ENCODE results near the gene SNED1. TPM values are rescaled to one million over a fixed set of nuclear protein-coding genes. Genes with fewer than 3 reads are reported as not detected.

The SNED1 gene
- total RNA-seq, 4 donors from 2014 or later, result 18.5 to 87.1 (median 21.9) TPM

DNA sequence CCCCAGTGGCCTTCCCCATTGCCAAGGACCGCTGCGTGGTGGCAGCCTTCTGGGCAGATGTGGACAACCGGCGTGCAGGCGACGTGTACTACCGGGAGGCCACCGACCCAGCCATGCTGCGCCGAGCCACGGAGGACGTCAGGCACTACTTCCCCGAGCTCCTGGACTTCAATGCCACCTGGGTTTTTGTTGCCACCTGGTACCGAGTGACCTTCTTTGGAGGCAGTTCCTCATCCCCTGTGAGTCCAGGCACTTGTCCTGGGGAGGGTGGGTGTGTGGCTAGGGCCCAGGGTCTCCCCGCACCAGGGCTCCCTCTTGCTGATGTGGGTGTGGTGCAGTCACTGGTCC lies 31.9 kb downstream of the SNED1 start:
- intact Hi-C loops (cut with DNase I; ENCODE audit: low total_unique reads), result no loop called here
- Histone ChIP-seq H3K27ac (no peak overlapping the region), H3K36me3 (no peaks in the 10 kb centered on the region), H3K27me3 (no peaks in the 10 kb centered on the region), H3K4me1 (no peaks in the 10 kb centered on the region), H3K4me3 (no peak overlapping the region), H3K9me3 (peaks cover 0 to 10% of the 10 kb centered on the region in 2 donors)
- TF ChIP-seq, protein P1, sequence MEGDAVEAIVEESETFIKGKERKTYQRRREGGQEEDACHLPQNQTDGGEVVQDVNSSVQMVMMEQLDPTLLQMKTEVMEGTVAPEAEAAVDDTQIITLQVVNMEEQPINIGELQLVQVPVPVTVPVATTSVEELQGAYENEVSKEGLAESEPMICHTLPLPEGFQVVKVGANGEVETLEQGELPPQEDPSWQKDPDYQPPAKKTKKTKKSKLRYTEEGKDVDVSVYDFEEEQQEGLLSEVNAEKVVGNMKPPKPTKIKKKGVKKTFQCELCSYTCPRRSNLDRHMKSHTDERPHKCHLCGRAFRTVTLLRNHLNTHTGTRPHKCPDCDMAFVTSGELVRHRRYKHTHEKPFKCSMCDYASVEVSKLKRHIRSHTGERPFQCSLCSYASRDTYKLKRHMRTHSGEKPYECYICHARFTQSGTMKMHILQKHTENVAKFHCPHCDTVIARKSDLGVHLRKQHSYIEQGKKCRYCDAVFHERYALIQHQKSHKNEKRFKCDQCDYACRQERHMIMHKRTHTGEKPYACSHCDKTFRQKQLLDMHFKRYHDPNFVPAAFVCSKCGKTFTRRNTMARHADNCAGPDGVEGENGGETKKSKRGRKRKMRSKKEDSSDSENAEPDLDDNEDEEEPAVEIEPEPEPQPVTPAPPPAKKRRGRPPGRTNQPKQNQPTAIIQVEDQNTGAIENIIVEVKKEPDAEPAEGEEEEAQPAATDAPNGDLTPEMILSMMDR (IDR thresholded peaks at IDR 0.05), result no peak
- no peak for TF ChIP-seq POLR2A (IDR thresholded peaks at IDR 0.05)
- no peak for DNase-seq

GRCh38 chr2:241030883-241031282 lies 32.5 kb downstream of the SNED1 start:
- Histone ChIP-seq H3K4me3 (no peak overlapping the region), H3K36me3 (no peaks in the 10 kb centered on the region), H3K4me1 (no peaks in the 10 kb centered on the region), H3K27me3 (no peaks in the 10 kb centered on the region), H3K27ac (no peak overlapping the region), H3K9me3 (peaks cover 0 to 5% of the 10 kb centered on the region in 2 donors)
- no peak for TF ChIP-seq POLR2A (IDR thresholded peaks at IDR 0.05)
- TF ChIP-seq, protein P1 (IDR thresholded peaks at IDR 0.05), result no peak
- DNase-seq, result no peak
- intact Hi-C loops (cut with DNase I; ENCODE audit: low total_unique reads), result no loop called here

DNA sequence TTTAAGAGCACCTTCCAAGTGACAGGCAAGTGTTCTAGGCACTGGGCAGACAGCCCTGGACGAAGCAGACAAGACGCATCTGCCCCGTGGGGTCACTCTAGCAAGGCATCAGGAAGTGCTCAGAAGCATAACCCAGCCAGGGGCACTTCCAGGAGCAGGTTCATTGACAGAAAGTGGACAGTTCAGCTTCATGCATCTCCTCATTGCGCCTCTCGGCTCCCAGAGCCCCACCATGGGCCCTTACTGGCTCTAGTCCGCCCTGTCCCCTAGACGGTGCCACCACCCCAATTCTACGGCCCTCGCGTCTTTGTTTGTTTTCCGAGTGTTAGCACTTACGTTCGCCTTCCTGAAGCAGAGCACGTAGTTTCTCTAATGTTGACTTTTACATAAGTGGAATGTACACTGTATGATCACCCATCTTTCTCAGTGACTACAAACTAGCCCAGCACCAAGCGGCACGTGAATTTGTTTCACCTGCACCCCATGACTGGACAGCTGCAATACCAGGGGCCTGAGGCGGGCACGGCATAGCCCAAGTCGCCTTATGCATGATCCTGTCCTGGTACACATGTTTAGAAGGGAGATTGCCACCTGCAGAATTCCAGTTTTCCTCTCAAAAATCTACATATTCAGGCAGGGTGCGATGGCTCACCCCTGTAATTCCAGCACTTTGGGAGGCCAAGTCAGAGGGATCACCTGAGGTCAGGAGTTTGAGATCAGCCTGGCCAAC lies 33.2 kb downstream of the SNED1 start:
- intact Hi-C loops (cut with DNase I; ENCODE audit: low total_unique reads), result no loop called here
- TF ChIP-seq, protein P1 (IDR thresholded peaks at IDR 0.05), result no peak
- TF ChIP-seq POLR2A (IDR thresholded peaks at IDR 0.05), result no peak
- Histone ChIP-seq H3K36me3 (no peaks in the 10 kb centered on the region), H3K27me3 (no peaks in the 10 kb centered on the region), H3K4me3 (no peak overlapping the region), H3K9me3 (no peaks in the 10 kb centered on the region), H3K4me1 (no peaks in the 10 kb centered on the region), H3K27ac (no peak overlapping the region)
- no peak for DNase-seq

DNA sequence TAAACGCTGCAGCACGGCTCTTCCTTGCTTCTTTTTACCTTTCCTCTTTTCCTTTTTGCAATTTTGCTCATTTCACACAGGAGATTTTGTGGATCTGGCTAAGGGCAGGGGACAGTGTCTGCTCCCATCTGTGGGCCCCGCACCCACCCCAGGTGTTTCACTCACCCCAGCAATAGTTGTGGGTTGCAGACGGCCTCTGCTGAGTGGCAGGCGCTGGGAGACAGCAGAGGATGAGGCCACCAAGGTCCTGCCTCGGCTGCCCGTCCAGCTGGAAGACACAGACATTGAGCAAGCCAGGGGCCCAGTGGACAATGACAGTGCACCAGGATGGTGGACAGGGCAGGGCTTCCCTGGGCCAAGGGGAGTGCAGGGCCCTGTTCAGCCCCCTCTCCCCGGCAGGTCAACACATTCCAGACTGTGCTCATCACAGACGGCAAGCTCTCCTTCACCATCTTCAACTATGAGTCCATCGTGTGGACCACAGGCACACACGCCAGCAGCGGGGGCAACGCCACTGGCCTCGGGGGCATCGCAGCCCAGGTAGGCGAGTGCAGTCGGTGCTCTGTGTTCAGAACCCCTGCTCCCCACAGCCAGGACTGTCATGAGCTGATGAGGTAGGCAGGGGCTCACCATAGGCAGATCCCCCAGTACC lies 35.0 kb downstream of the SNED1 start:
- Histone ChIP-seq H3K27me3 (no peaks in the 10 kb centered on the region), H3K9me3 (no peaks in the 10 kb centered on the region), H3K4me3 (no peak overlapping the region), H3K36me3 (no peaks in the 10 kb centered on the region), H3K27ac (no peak overlapping the region), H3K4me1 (no peaks in the 10 kb centered on the region)
- TF ChIP-seq, protein P1 (IDR thresholded peaks at IDR 0.05), result no peak
- no peak for TF ChIP-seq POLR2A (IDR thresholded peaks at IDR 0.05)
- no peak for DNase-seq
- intact Hi-C loops (cut with DNase I; ENCODE audit: low total_unique reads), result no loop called here

DNA sequence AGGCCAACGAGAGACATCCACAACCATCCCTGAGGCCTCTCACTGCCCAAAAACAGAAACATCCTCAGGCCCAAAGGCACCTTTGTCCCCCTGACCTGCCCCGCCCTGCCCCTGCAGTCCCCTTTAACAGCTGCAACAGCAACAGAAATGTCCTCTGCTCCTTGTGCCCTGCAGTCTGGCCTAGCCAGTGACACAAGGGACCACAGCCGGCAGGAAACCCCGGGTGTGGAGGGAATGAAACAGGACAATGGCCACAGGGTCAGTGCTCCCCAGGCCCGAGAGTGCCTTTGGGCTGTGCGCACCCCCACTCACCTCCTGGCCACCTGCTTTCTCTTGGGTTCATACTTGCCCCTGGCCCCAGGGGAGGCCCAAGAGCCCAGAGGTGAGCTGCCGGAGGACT lies 35.6 kb downstream of the SNED1 start:
- Histone ChIP-seq H3K4me3 (no peak overlapping the region), H3K4me1 (no peaks in the 10 kb centered on the region), H3K27ac (no peak overlapping the region), H3K9me3 (no peaks in the 10 kb centered on the region), H3K36me3 (no peaks in the 10 kb centered on the region), H3K27me3 (no peaks in the 10 kb centered on the region)
- DNase-seq, result no peak
- intact Hi-C loops (cut with DNase I; ENCODE audit: low total_unique reads), result no loop called here
- TF ChIP-seq POLR2A (IDR thresholded peaks at IDR 0.05), result no peak
- TF ChIP-seq, protein P1 (IDR thresholded peaks at IDR 0.05), result no peak
